ENCODE measurements around the gene PDSS2. TPM values are rescaled to one million over a fixed set of nuclear protein-coding genes. Genes with fewer than 3 reads are reported as not detected.

The PDSS2 gene
- polyA plus RNA-seq, 3 donors: 10.1 to 13.9 (median 13.3) TPM

GRCh38 chr6:107267634-107268033 lies 191.7 kb downstream of the PDSS2 start:
- peaks cover 7% of the 10 kb centered on the region in 2 donors for H3K36me3 Mint-ChIP-seq
- intact Hi-C loops (cut with micrococcal nuclease): no loop called here
- no CpG with 5 or more reads among the region's 1 CpG for WGBS (ENCODE audit: insufficient coverage)
- H3K4me1 Mint-ChIP-seq: no peaks in the 10 kb centered on the region
- TF ChIP-seq, protein P1, sequence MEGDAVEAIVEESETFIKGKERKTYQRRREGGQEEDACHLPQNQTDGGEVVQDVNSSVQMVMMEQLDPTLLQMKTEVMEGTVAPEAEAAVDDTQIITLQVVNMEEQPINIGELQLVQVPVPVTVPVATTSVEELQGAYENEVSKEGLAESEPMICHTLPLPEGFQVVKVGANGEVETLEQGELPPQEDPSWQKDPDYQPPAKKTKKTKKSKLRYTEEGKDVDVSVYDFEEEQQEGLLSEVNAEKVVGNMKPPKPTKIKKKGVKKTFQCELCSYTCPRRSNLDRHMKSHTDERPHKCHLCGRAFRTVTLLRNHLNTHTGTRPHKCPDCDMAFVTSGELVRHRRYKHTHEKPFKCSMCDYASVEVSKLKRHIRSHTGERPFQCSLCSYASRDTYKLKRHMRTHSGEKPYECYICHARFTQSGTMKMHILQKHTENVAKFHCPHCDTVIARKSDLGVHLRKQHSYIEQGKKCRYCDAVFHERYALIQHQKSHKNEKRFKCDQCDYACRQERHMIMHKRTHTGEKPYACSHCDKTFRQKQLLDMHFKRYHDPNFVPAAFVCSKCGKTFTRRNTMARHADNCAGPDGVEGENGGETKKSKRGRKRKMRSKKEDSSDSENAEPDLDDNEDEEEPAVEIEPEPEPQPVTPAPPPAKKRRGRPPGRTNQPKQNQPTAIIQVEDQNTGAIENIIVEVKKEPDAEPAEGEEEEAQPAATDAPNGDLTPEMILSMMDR (IDR thresholded peaks at IDR 0.05): no peak
- no peak overlapping the region for H3K4me3 Mint-ChIP-seq
- H3K4me3 ChIP-seq (replicated peaks in 1 of 3; ENCODE audit: low read depth in 2 of 3, low read length in 3 of 3): no peak overlapping the region
- no peaks in the 10 kb centered on the region for H4K20me1 ChIP-seq (ENCODE audit: insufficient read depth, low read length)
- H3K27ac Mint-ChIP-seq: no peak overlapping the region
- no peak overlapping the region for H3K4me2 ChIP-seq (replicated peaks; ENCODE audit: extremely low read depth, low read length, poor library complexity, severe bottlenecking)
- H3K9ac ChIP-seq (ENCODE audit: insufficient read depth, low read length, poor library complexity, severe bottlenecking): no peak overlapping the region
- DNase-seq: no peak
- H3K79me2 ChIP-seq (ENCODE audit: insufficient read depth, low read length): no peaks in the 10 kb centered on the region
- no peak overlapping the region for H2AFZ ChIP-seq (ENCODE audit: insufficient read depth, low read depth, low read length, poor library complexity, severe bottlenecking)
- no peaks in the 10 kb centered on the region for H3K27me3 ChIP-seq (ENCODE audit: control insufficient read depth in 2 of 2, insufficient read depth in 2 of 2, low read length in 2 of 2)
- no peaks in the 10 kb centered on the region for H3K4me1 ChIP-seq (ENCODE audit: control insufficient read depth in 1 of 2, insufficient read depth in 2 of 2, low read length in 2 of 2)
- no peaks in the 10 kb centered on the region for H3K9me3 ChIP-seq (replicated peaks in 1 of 2; ENCODE audit: control insufficient read depth in 1 of 2, insufficient read depth in 1 of 2, low read length in 2 of 2)
- H3K27ac ChIP-seq (ENCODE audit: low read depth in 1 of 2, low read length in 2 of 2): no peak overlapping the region
- no peaks in the 10 kb centered on the region for H3K9me3 Mint-ChIP-seq
- H3K36me3 ChIP-seq (replicated peaks in 1 of 2; ENCODE audit: control insufficient read depth in 1 of 2, insufficient read depth in 2 of 2, low read length in 2 of 2): no peaks in the 10 kb centered on the region
- H3K27me3 Mint-ChIP-seq (ENCODE audit: low read depth in 3 of 3): no peaks in the 10 kb centered on the region

DNA sequence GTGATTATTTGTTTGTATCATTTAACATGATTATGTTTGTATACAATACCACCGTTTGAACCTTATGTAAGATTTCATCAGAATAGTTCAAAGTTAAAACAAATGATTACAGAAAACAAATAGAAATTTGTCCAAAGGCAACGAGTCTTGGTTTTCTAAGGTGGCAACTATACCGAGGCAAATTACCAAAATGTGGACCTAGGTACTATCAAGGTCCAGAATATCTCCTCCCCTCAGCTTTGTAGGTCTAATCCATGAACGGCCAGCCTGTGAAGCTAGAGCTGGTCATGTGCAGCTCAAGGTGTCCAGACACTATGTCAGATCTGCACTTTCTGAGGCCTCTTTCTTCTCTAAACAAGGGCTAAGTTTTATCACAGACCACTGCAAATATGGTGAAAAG lies 192.4 kb downstream of the PDSS2 start:
- intact Hi-C loops (cut with micrococcal nuclease): no loop called here
- Mint-ChIP-seq H3K27ac (peak overlapping the region in 1 of 7 donors; percentile 17), H3K9me3 (peaks cover 0 to 3% (median 0%) of the 10 kb centered on the region in 7 donors), H3K4me3 (no peak overlapping the region), H3K36me3 (peaks cover 6 to 7% of the 10 kb centered on the region in 2 donors), H3K27me3 (ENCODE audit: low read depth in 3 of 3) (no peaks in the 10 kb centered on the region), H3K4me1 (no peaks in the 10 kb centered on the region)
- H3K9ac ChIP-seq (ENCODE audit: insufficient read depth, low read length, poor library complexity, severe bottlenecking): no peak overlapping the region
- no peak overlapping the region for H3K4me2 ChIP-seq (replicated peaks; ENCODE audit: extremely low read depth, low read length, poor library complexity, severe bottlenecking)
- no peak overlapping the region for H3K4me3 ChIP-seq (replicated peaks in 1 of 3; ENCODE audit: low read depth in 2 of 3, low read length in 3 of 3)
- no peaks in the 10 kb centered on the region for H3K4me1 ChIP-seq (ENCODE audit: control insufficient read depth in 1 of 2, insufficient read depth in 2 of 2, low read length in 2 of 2)
- H3K36me3 ChIP-seq (replicated peaks in 1 of 2; ENCODE audit: control insufficient read depth in 1 of 2, insufficient read depth in 2 of 2, low read length in 2 of 2): no peaks in the 10 kb centered on the region
- no peaks in the 10 kb centered on the region for H3K79me2 ChIP-seq (ENCODE audit: insufficient read depth, low read length)
- H3K27me3 ChIP-seq (ENCODE audit: control insufficient read depth in 2 of 2, insufficient read depth in 2 of 2, low read length in 2 of 2): no peaks in the 10 kb centered on the region
- no peaks in the 10 kb centered on the region for H4K20me1 ChIP-seq (ENCODE audit: insufficient read depth, low read length)
- WGBS (ENCODE audit: insufficient coverage): 60% methylated on average over 1 of the region's 4 CpGs
- H2AFZ ChIP-seq (ENCODE audit: insufficient read depth, low read depth, low read length, poor library complexity, severe bottlenecking): no peak overlapping the region
- TF ChIP-seq, protein P1 (IDR thresholded peaks at IDR 0.05): no peak
- H3K27ac ChIP-seq (ENCODE audit: low read depth in 1 of 2, low read length in 2 of 2): no peak overlapping the region
- DNase-seq: no peak
- H3K9me3 ChIP-seq (replicated peaks in 1 of 2; ENCODE audit: control insufficient read depth in 1 of 2, insufficient read depth in 1 of 2, low read length in 2 of 2): no peaks in the 10 kb centered on the region
